ENCODE data around the gene TALDO1.

The TALDO1 gene

GRCh38 chr11:724778-725386 lies 22.4 kb upstream of the TALDO1 start:
- TF ChIP-seq FOXP2 (optimal IDR thresholded peaks at IDR 0.05; ENCODE audit: borderline replicate concordance, extremely low read depth, extremely low read length, insufficient read depth) (no peak), POLR2AphosphoS5 (IDR thresholded peaks at IDR 0.05; ENCODE audit: low read depth, low read length) (no peak), TAF1 (IDR thresholded peaks at IDR 0.05; ENCODE audit: borderline replicate concordance, insufficient read depth, low read length) (no peak), SIN3A (IDR thresholded peaks at IDR 0.05; ENCODE audit: borderline replicate concordance, insufficient read depth, low read length) (no peak)
- TF ChIP-seq, protein P1, sequence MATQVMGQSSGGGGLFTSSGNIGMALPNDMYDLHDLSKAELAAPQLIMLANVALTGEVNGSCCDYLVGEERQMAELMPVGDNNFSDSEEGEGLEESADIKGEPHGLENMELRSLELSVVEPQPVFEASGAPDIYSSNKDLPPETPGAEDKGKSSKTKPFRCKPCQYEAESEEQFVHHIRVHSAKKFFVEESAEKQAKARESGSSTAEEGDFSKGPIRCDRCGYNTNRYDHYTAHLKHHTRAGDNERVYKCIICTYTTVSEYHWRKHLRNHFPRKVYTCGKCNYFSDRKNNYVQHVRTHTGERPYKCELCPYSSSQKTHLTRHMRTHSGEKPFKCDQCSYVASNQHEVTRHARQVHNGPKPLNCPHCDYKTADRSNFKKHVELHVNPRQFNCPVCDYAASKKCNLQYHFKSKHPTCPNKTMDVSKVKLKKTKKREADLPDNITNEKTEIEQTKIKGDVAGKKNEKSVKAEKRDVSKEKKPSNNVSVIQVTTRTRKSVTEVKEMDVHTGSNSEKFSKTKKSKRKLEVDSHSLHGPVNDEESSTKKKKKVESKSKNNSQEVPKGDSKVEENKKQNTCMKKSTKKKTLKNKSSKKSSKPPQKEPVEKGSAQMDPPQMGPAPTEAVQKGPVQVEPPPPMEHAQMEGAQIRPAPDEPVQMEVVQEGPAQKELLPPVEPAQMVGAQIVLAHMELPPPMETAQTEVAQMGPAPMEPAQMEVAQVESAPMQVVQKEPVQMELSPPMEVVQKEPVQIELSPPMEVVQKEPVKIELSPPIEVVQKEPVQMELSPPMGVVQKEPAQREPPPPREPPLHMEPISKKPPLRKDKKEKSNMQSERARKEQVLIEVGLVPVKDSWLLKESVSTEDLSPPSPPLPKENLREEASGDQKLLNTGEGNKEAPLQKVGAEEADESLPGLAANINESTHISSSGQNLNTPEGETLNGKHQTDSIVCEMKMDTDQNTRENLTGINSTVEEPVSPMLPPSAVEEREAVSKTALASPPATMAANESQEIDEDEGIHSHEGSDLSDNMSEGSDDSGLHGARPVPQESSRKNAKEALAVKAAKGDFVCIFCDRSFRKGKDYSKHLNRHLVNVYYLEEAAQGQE (IDR thresholded peaks at IDR 0.05; ENCODE audit: insufficient read depth in 1 of 2, low read depth in 2 of 2, low read length in 2 of 2): no peak

- TF ChIP-seq, protein P1 (IDR thresholded peaks at IDR 0.05; ENCODE audit: insufficient read depth in 1 of 2, low read depth in 2 of 2, low read length in 2 of 2): no peak
- TF ChIP-seq SIN3A (IDR thresholded peaks at IDR 0.05; ENCODE audit: borderline replicate concordance, insufficient read depth, low read length) (no peak), POLR2AphosphoS5 (IDR thresholded peaks at IDR 0.05; ENCODE audit: low read depth, low read length) (no peak), TAF1 (IDR thresholded peaks at IDR 0.05; ENCODE audit: borderline replicate concordance, insufficient read depth, low read length) (no peak), FOXP2 (optimal IDR thresholded peaks at IDR 0.05; ENCODE audit: borderline replicate concordance, extremely low read depth, extremely low read length, insufficient read depth) (no peak)
Measured at GRCh38 chr11:725624-726202, 21.6 kb upstream of the TALDO1 start.

- TF ChIP-seq FOXP2 (optimal IDR thresholded peaks at IDR 0.05; ENCODE audit: borderline replicate concordance, extremely low read depth, extremely low read length, insufficient read depth) (no peak), TAF1 (IDR thresholded peaks at IDR 0.05; ENCODE audit: borderline replicate concordance, insufficient read depth, low read length) (no peak), POLR2AphosphoS5 (IDR thresholded peaks at IDR 0.05; ENCODE audit: low read depth, low read length) (no peak), SIN3A (IDR thresholded peaks at IDR 0.05; ENCODE audit: borderline replicate concordance, insufficient read depth, low read length) (no peak)
- TF ChIP-seq, protein P1 (IDR thresholded peaks at IDR 0.05; ENCODE audit: insufficient read depth in 1 of 2, low read depth in 2 of 2, low read length in 2 of 2): no peak
Measured at GRCh38 chr11:726278-727220, 20.7 kb upstream of the TALDO1 start.

- TF ChIP-seq, protein P1 (IDR thresholded peaks at IDR 0.05; ENCODE audit: insufficient read depth in 1 of 2, low read depth in 2 of 2, low read length in 2 of 2): no peak
- no peak for TF ChIP-seq TAF1 (IDR thresholded peaks at IDR 0.05; ENCODE audit: borderline replicate concordance, insufficient read depth, low read length)
- no peak for TF ChIP-seq FOXP2 (optimal IDR thresholded peaks at IDR 0.05; ENCODE audit: borderline replicate concordance, extremely low read depth, extremely low read length, insufficient read depth)
- no peak for TF ChIP-seq SIN3A (IDR thresholded peaks at IDR 0.05; ENCODE audit: borderline replicate concordance, insufficient read depth, low read length)
- TF ChIP-seq POLR2AphosphoS5 (IDR thresholded peaks at IDR 0.05; ENCODE audit: low read depth, low read length): no peak
Measured at GRCh38 chr11:727281-727701, 20.0 kb upstream of the TALDO1 start.

Measured in PFSK-1 (cell line).